ENCODE data around the gene NKX6-1. TPM values are rescaled to one million over a fixed set of nuclear protein-coding genes. Genes with fewer than 3 reads are reported as not detected.
A peak's percentile ranks its signal among the peaks of the same experiment; 100 is the strongest.

NKX6-1 gene
- total RNA-seq, result under 1 TPM; 0.14 to 0.40 TPM

DNA sequence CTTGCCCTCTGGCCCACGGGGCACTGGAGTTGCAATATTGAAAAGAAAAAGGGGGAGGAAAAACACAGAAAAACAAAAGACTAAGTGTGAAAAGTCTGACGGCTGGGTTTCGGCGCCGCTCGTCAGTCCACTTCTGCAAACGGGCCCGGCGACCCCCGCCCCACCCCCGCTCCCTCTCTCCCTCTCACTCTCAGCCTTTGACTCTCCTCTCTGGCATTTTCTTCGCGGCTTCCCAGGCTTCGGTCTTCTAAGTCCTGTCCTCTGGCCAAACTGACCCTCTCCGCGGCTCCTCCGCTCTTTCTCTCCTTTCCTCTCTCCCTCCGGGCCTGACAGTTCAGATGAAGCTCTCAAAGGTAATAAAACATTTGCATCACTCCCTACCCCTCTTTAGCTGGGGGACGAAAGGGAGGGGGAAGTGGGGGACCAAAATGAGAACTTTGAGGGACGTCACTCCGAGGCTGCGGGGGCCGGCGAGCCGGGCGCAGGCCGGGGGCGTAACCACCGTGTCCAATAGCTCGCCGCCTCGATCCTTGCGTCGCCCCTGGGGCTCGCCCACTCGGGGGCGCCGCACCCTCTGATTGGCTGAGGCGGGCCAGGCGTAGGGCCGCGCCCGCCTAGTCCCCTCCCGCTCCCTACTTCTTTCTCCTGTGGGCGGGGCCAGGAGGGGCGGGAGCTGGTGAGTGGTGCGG lies at the start of gene NKX6-1:
Gene NKX6-1, minus strand, starts transcription at position 358 of the 689 bp plus-strand sequence. CDS start 1,064 bp downstream, outside the sequence.
- no peaks in the 10 kb centered on the region for H3K36me3 ChIP-seq
- H3K27me3 ChIP-seq (replicated peaks; ENCODE audit: insufficient read depth), result peaks cover 83% of the 10 kb centered on the region
- H3K27ac ChIP-seq, result no peak within 1 kb of the TSS
- WGBS, result 4% methylated on average over 44 of the region's 47 CpGs
- TF ChIP-seq, protein P1, sequence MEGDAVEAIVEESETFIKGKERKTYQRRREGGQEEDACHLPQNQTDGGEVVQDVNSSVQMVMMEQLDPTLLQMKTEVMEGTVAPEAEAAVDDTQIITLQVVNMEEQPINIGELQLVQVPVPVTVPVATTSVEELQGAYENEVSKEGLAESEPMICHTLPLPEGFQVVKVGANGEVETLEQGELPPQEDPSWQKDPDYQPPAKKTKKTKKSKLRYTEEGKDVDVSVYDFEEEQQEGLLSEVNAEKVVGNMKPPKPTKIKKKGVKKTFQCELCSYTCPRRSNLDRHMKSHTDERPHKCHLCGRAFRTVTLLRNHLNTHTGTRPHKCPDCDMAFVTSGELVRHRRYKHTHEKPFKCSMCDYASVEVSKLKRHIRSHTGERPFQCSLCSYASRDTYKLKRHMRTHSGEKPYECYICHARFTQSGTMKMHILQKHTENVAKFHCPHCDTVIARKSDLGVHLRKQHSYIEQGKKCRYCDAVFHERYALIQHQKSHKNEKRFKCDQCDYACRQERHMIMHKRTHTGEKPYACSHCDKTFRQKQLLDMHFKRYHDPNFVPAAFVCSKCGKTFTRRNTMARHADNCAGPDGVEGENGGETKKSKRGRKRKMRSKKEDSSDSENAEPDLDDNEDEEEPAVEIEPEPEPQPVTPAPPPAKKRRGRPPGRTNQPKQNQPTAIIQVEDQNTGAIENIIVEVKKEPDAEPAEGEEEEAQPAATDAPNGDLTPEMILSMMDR (IDR thresholded peaks at IDR 0.05), result no peak
- TF ChIP-seq POLR2A (IDR thresholded peaks at IDR 0.05) (no peak), POLR2AphosphoS5 (IDR thresholded peaks at IDR 0.05) (no peak)
- DNase-seq (ENCODE audit: low spot score), result no peak
- H3K9me3 ChIP-seq, result no peaks in the 10 kb centered on the region
- intact Hi-C loops (cut with DNase I), result no loop called here
- no peaks in the 10 kb centered on the region for H3K4me1 ChIP-seq (replicated peaks)
- peak within 1 kb of the TSS; percentile 12 to 13 for H3K4me3 ChIP-seq

DNA sequence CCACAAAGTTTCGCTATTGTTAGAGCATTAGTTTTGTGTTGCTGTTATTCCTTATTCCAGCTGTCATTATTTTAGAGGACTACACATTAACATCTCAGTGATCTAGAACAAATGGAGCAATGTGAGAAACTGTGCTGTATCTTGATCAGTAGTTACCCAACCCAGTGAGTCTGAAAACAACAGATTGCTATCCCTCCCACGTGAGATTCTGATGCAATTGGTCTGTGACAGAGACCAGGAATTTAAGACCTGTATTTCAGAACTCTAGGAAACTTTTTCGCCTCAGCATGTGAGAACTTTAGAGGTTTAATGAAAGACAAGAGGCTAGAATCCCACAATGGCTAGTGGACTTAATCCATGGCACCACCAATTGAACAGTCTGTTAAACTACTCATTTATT lies 48.1 kb upstream of the NKX6-1 start:
- intact Hi-C loops (cut with DNase I), result no loop called here
- no peak for DNase-seq (ENCODE audit: low spot score)
- TF ChIP-seq POLR2A (IDR thresholded peaks at IDR 0.05) (no peak), POLR2AphosphoS5 (IDR thresholded peaks at IDR 0.05) (no peak)
- TF ChIP-seq, protein P1 (IDR thresholded peaks at IDR 0.05), result no peak
- Histone ChIP-seq H3K9me3 (no peaks in the 10 kb centered on the region), H3K27ac (no peak overlapping the region), H3K4me3 (no peak overlapping the region), H3K36me3 (no peaks in the 10 kb centered on the region), H3K27me3 (replicated peaks; ENCODE audit: insufficient read depth) (no peaks in the 10 kb centered on the region), H3K4me1 (replicated peaks) (no peaks in the 10 kb centered on the region)
- 79% methylated on average over 3 of the region's 3 CpGs for WGBS

DNA sequence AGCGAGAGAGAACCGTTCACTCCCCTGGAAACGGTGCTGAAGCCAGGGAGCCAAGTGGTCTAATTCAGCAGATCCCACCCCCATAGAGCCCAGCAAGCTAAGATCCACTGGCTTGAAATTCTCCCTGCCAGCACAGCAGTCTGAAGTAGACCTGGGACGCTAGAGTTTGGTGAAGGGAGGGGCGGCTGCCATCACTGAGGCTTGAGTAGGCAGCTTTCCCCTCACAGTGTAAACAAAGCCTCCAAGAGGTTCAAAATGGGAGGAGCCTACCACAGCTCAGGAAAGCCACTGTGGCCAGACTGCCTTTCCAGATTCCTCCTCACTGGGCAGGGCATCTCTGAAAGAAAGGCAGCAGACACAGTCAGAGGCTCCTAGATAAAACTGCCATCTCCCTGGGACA lies 46.0 kb upstream of the NKX6-1 start:
- WGBS, result 54% methylated on average over 5 of the region's 5 CpGs
- intact Hi-C loops (cut with DNase I), result no loop called here

DNA sequence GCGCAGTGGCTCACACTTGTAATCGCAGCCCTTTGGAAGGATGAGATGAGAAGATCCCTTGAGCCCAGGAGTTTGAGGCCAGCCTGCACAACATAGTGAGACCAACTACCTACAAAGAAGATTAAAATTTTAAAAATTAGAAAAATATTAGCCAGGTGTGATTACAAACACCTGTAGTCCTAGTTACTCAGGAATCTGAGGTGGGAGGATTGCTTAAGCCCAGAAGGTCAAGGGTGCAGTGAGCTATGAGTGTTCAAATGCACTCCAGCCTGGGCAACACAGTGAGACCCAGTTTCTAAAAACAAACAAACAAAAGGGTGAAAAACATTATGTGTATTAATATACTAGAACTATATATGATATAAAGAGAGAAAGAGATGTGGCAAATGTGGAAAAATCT lies 36.8 kb upstream of the NKX6-1 start:
- Histone ChIP-seq H3K4me1 (replicated peaks) (no peaks in the 10 kb centered on the region), H3K27me3 (replicated peaks; ENCODE audit: insufficient read depth) (no peaks in the 10 kb centered on the region), H3K4me3 (no peak overlapping the region), H3K27ac (no peak overlapping the region), H3K9me3 (no peaks in the 10 kb centered on the region), H3K36me3 (no peaks in the 10 kb centered on the region)
- WGBS, result 92% methylated on average over 2 of the region's 2 CpGs
- TF ChIP-seq POLR2A (IDR thresholded peaks at IDR 0.05) (no peak), POLR2AphosphoS5 (IDR thresholded peaks at IDR 0.05) (no peak)
- TF ChIP-seq, protein P1 (IDR thresholded peaks at IDR 0.05), result no peak
- DNase-seq (ENCODE audit: low spot score), result no peak
- intact Hi-C loops (cut with DNase I), result no loop called here

More for the DNA sequence above, 46.0 kb upstream of the NKX6-1 start:
- no peaks in the 10 kb centered on the region for H3K4me1 ChIP-seq (replicated peaks)
- H3K9me3 ChIP-seq, result no peaks in the 10 kb centered on the region
- H3K4me3 ChIP-seq, result no peak overlapping the region
- no peaks in the 10 kb centered on the region for H3K27me3 ChIP-seq (replicated peaks; ENCODE audit: insufficient read depth)
- no peaks in the 10 kb centered on the region for H3K36me3 ChIP-seq
- TF ChIP-seq POLR2A (IDR thresholded peaks at IDR 0.05), result no peak
- TF ChIP-seq, protein P1 (IDR thresholded peaks at IDR 0.05), result no peak
- TF ChIP-seq POLR2AphosphoS5 (IDR thresholded peaks at IDR 0.05), result no peak
- H3K27ac ChIP-seq, result no peak overlapping the region
- DNase-seq (ENCODE audit: low spot score), result no peak

DNA sequence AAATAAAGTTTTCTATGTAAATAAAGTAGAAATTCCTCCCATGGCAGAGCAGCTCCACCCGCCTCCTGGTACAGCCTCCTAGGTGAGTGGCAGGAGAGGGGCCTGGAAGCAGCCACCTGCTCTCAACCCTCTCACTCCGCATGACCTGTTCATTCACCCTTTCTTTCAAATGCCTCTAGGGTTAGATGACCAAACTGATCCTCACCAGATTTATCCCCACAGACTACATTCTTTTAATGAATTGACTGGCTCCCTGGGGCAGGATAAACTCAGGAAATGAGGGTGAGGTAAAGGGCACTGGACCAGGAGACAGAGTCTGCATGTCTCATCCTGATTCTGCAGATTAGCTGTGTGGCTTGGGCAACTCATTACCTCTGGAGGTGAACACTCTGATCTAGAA lies 32.6 kb upstream of the NKX6-1 start:
- Histone ChIP-seq H3K27me3 (replicated peaks; ENCODE audit: insufficient read depth) (no peaks in the 10 kb centered on the region), H3K9me3 (no peaks in the 10 kb centered on the region), H3K27ac (no peak overlapping the region), H3K4me1 (replicated peaks) (no peaks in the 10 kb centered on the region), H3K4me3 (no peak overlapping the region), H3K36me3 (no peaks in the 10 kb centered on the region)
- WGBS, result 84% methylated on average over 2 of the region's 2 CpGs
- no peak for DNase-seq (ENCODE audit: low spot score)
- TF ChIP-seq POLR2A (IDR thresholded peaks at IDR 0.05) (no peak), POLR2AphosphoS5 (IDR thresholded peaks at IDR 0.05) (no peak)
- TF ChIP-seq, protein P1 (IDR thresholded peaks at IDR 0.05), result no peak
- intact Hi-C loops (cut with DNase I), result no loop called here
